Measurements from ENCODE around the gene TMEM176B.
"Not testable (repeated sequence)": the region's sequence is repeated elsewhere in the genome, so short reads cannot be mapped to it uniquely, and the experiment has no call there.

TMEM176B gene

GRCh38 chr7:150788474-150789269, 11.5 kb downstream of the TMEM176B start:
- DNase-seq = no peak

- no peak for DNase-seq
Observed at GRCh38 chr7:150787321-150788281, 12.6 kb downstream of the TMEM176B start.

GRCh38 chr7:150784954-150785353, 15.2 kb downstream of the TMEM176B start:
- DNase-seq = no peak

- DNase-seq = no peak
Observed at GRCh38 chr7:150784120-150784736, 15.9 kb downstream of the TMEM176B start.

- no peak for DNase-seq
Observed at GRCh38 chr7:150781961-150782360, 18.2 kb downstream of the TMEM176B start.

GRCh38 chr7:150781103-150781502, 19.1 kb downstream of the TMEM176B start:
- no peak for DNase-seq

- no peak for DNase-seq
Observed at GRCh38 chr7:150780292-150780691, 19.9 kb downstream of the TMEM176B start.

GRCh38 chr7:150778738-150779301, 21.3 kb downstream of the TMEM176B start:
- DNase-seq = peak; percentile 77

GRCh38 chr7:150778014-150778737, 22.0 kb downstream of the TMEM176B start:
- no peak for DNase-seq

- not testable (repeated sequence) for DNase-seq
Observed at GRCh38 chr7:150774131-150774530, 26.0 kb downstream of the TMEM176B start.

GRCh38 chr7:150769768-150770167, 30.4 kb downstream of the TMEM176B start:
- no peak for DNase-seq

- DNase-seq = no peak
Observed at GRCh38 chr7:150766334-150766709, 33.8 kb downstream of the TMEM176B start.

GRCh38 chr7:150759479-150759878, 40.7 kb downstream of the TMEM176B start:
- no peak for DNase-seq

GRCh38 chr7:150756858-150757257, 43.3 kb downstream of the TMEM176B start:
- no peak for DNase-seq

- no peak for DNase-seq
Observed at GRCh38 chr7:150756166-150756565, 44.0 kb downstream of the TMEM176B start.

GRCh38 chr7:150755473-150756099, 44.6 kb downstream of the TMEM176B start:
- peak; percentile 74 for DNase-seq

GRCh38 chr7:150754951-150755350, 45.2 kb downstream of the TMEM176B start:
- no peak for DNase-seq

GRCh38 chr7:150753826-150754603, 46.1 kb downstream of the TMEM176B start:
- no peak for DNase-seq

- DNase-seq = no peak
Observed at GRCh38 chr7:150753239-150753638, 46.9 kb downstream of the TMEM176B start.

- DNase-seq = no peak
Observed at GRCh38 chr7:150751702-150752101, 48.5 kb downstream of the TMEM176B start.

GRCh38 chr7:150748376-150748775, 51.8 kb downstream of the TMEM176B start:
- no peak for DNase-seq

All from activated naive CD4-positive, alpha-beta T cell treated with Interleukin-2 at 50 U/mL for 16 hours (primary cell).